Kidney (tissue), 14 donors: ENCODE measurements around the gene CDC26. TPM values are rescaled to one million over a fixed set of nuclear protein-coding genes. Genes with fewer than 3 reads are reported as not detected.

Experiments
- DNase-seq, 5 donors: peaks; one replicate each; pipeline ENCODE4 v3.0.0-alpha.2; 2013 to 2020
- FAIRE-seq: peaks from 2 replicates; lab custom pipeline; 2012; peaks lifted over from hg19 to GRCh38; lab: Jason Lieb, UNC
- H3K27ac ChIP-seq, 2 donors: one replicate each; pipeline ENCODE4 v1.7.0; 2013; ENCODE audit warnings: low read depth in 2 of 2, low read length in 2 of 2, inconsistent platforms in 1 of 2
- H3K27me3 ChIP-seq: one replicate; pipeline ENCODE4 v1.7.1; 2013; ENCODE audit warnings: low read length, inconsistent platforms; ENCODE audit not compliant: control insufficient read depth, insufficient read depth
- H3K36me3 ChIP-seq, 3 donors: one replicate each; pipeline versions ENCODE4 v1.7.0 to v1.7.1; 2013; ENCODE audit warnings: low read length in 3 of 3, control low read depth in 1 of 3, inconsistent platforms in 1 of 3; ENCODE audit not compliant: insufficient read depth in 3 of 3, control insufficient read depth in 2 of 3
- H3K4me1 ChIP-seq, 3 donors: one replicate each; pipeline versions ENCODE4 v1.7.0 to v1.7.1; 2013; ENCODE audit warnings: low read length in 3 of 3, inconsistent platforms in 1 of 3, low read depth in 1 of 3; ENCODE audit not compliant: control insufficient read depth in 2 of 3, insufficient read depth in 2 of 3
- H3K4me3 ChIP-seq, 3 donors: one replicate each; pipeline versions ENCODE4 v1.7.0 to v1.8.1; 2013; ENCODE audit warnings: low read length in 3 of 3, control low read depth in 1 of 3, inconsistent platforms in 1 of 3
- H3K9ac ChIP-seq, 3 donors: one replicate each; pipeline versions ENCODE4 v1.7.0 to v1.7.1; 2013; ENCODE audit warnings: low read length in 3 of 3, control low read depth in 1 of 3, inconsistent platforms in 1 of 3
- H3K9me3 ChIP-seq, 3 donors: one replicate each; pipeline versions ENCODE4 v1.7.0 to v1.7.1; 2013; ENCODE audit warnings: low read length in 3 of 3, control low read depth in 1 of 3, inconsistent platforms in 1 of 3; ENCODE audit not compliant: control insufficient read depth in 2 of 3, insufficient read depth in 1 of 3
- CTCF ChIP-seq: IDR thresholded peaks from 3 replicates; pipeline ENCODE4 v1.5.1; 2012; ENCODE audit warnings: mild to moderate bottlenecking, moderate library complexity, borderline replicate concordance; ENCODE audit not compliant: insufficient read depth; ENCODE audit errors: extremely low read depth
- intact Hi-C: fragments of 100-400 bp; cut with DNase I; formaldehyde crosslinking; loops from one replicate; pipeline ENCODE4 v1.11.1; 2022
- polyA plus RNA-seq: library from polyadenylated mRNA; stranded (reverse); fragments of 350-450 nt; fragmentation: Illumina TruSeq; extraction: RNeasy Lipid Tissue Mini Kit (QIAGEN cat#74804); gene quantifications from one replicate; pipeline ENCODE4 v1.2.3, GENCODE V29; 2014; ENCODE audit warnings: low read depth, low replicate concordance; ENCODE audit not compliant: insufficient read depth
- total RNA-seq: library from RNA; stranded (reverse); fragmentation: NEBNext Ultra II Directional; extraction: Animal tissue kit (Norgen Biotek cat#: 25700); gene quantifications from one replicate; pipeline ENCODE4 v1.2.1, GENCODE V29; 2021
- donor health status: control.
- donor health status: control.
- donor health status: control.
- donor health status: control.
- donor health status: control.
- donor health status: DM: yes; HTN: yes; CAD: no.
- donor health status: Normal renal cell carcinoma (clear cell type).

CDC26 gene
- total and polyA plus RNA-seq, 2 donors from 2014 or later, result 28.5 to 76.2 TPM

DNA sequence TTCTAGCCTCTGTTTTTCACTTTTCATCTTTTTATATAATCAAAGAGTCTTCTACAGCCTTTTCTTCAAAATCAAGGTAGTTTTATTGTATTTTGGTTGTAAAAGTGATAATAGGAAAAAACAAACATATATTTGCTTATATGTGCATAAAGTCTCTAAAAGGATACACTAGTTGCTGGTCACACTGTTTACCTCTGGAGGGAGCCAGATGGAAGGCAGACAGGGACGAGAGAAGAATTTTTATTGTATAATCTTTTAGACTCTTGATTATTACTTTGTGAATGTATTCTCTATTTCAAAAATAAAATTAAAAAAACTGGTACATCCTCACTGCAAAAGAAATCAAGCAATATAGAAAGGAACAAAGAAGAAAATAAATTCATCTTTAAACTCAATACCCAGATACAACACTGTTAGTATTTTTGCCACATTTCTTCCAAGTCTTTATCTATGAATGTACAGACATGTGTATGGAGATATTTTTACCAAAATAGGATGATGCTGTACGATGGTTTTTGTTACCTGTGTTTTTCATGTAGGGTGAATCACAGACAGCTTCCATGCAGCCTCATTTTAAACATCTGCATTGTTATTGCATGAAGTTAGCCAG, 33.9 kb upstream of the CDC26 start:
- Histone ChIP-seq H3K9me3 (no peaks in the 10 kb centered on the region), H3K9ac (no peak overlapping the region), H3K4me3 (no peak overlapping the region), H3K27ac (no peak overlapping the region), H3K36me3 (no peaks in the 10 kb centered on the region), H3K4me1 (no peaks in the 10 kb centered on the region), H3K27me3 (no peaks in the 10 kb centered on the region)
- DNase-seq (peak in 3 of 5 donors; percentile 13 to 64 (median 41)), FAIRE-seq (peak; percentile 27)
- peak; percentile 59 for TF ChIP-seq CTCF
- intact Hi-C loops, result no loop called here

- no peak for FAIRE-seq
- Histone ChIP-seq H3K27me3 (no peaks in the 10 kb centered on the region), H3K4me3 (no peak overlapping the region), H3K27ac (peak overlapping the region in 1 of 2 donors; percentile 43), H3K9ac (no peak overlapping the region), H3K9me3 (no peaks in the 10 kb centered on the region), H3K36me3 (no peaks in the 10 kb centered on the region), H3K4me1 (peaks cover 0 to under 1% (median 0%) of the 10 kb centered on the region in 3 donors)
- TF ChIP-seq CTCF, result no peak
- intact Hi-C loops, result no loop called here
- DNase-seq, result peak in 3 of 5 donors; percentile 22 to 55 (median 35)
Observed at GRCh38 chr9:113307396-113307975, 32.1 kb upstream of the CDC26 start.

DNA sequence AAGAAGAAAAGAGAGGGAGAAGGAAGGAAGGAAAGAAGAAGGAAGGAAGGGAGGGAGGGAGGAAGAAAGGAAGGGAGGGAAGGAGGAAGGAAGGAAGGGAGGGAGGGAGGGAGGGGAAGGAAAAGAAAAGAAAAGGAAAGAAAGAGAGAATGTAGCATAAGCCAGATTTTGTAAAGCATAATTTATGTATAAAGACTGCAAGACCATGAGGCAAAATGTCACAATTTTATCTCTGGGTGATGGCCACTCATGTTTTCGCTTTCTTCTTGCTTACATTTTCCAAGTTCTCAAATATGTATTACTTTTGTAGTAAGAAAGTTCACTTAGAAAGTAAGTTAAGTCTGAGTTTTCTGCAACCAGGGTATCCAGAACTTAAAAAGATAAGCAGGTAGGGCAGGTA, 31.2 kb upstream of the CDC26 start:
- H3K27ac ChIP-seq, result no peak overlapping the region
- no peak overlapping the region for H3K4me3 ChIP-seq
- intact Hi-C loops, result no loop called here
- no peak for TF ChIP-seq CTCF
- H3K9me3 ChIP-seq, result no peaks in the 10 kb centered on the region
- DNase-seq, result no peak
- no peak for FAIRE-seq
- no peaks in the 10 kb centered on the region for H3K27me3 ChIP-seq
- no peak overlapping the region for H3K9ac ChIP-seq
- H3K4me1 ChIP-seq, result peaks cover 0 to 2% (median 0%) of the 10 kb centered on the region in 3 donors
- H3K36me3 ChIP-seq, result no peaks in the 10 kb centered on the region
